Middle frontal gyrus (tissue), 1 donor: ENCODE measurements around the gene DNAJC5.
"Not testable (repeated sequence)": the region's sequence is repeated elsewhere in the genome, so short reads cannot be mapped to it uniquely, and the experiment has no call there.

Experiments
- DNase-seq: peaks from one replicate; pipeline ENCODE4 v3.0.0-alpha.2; 2015; ENCODE audit warnings: low spot score; ENCODE audit errors: extremely low spot score

Gene DNAJC5

GRCh38 chr20:63861365-63861934 is 33.5 kb upstream of the DNAJC5 start, which contains the start of gene ABHD16B:
TSS of gene ABHD16B (plus strand) at chr20:63861498. CDS start at chr20:63861541, 43 bp downstream.
- no peak for DNase-seq

GRCh38 chr20:63861981-63862901 is 32.7 kb upstream of the DNAJC5 start:
- no peak for DNase-seq

GRCh38 chr20:63863021-63863797 is 31.7 kb upstream of the DNAJC5 start:
- no peak for DNase-seq

- peak; percentile 67 for DNase-seq
These were observed 31.0 kb upstream of the DNAJC5 start for GRCh38 chr20:63863798-63864544.

- no peak for DNase-seq
These were observed 30.4 kb upstream of the DNAJC5 start for GRCh38 chr20:63864545-63864977.

GRCh38 chr20:63864978-63865640 is 29.8 kb upstream of the DNAJC5 start, which contains the start of gene TPD52L2:
TSS of gene TPD52L2 (plus strand) at chr20:63865270. CDS start at chr20:63865366, 96 bp downstream.
- peak; percentile 93 for DNase-seq

- DNase-seq = not testable (repeated sequence)
These were observed 27.9 kb upstream of the DNAJC5 start for GRCh38 chr20:63867042-63867441.

- no peak for DNase-seq
These were observed 26.7 kb upstream of the DNAJC5 start for GRCh38 chr20:63868264-63868663.

GRCh38 chr20:63873477-63873971 is 21.4 kb upstream of the DNAJC5 start:
- DNase-seq = no peak

- not testable (repeated sequence) for DNase-seq
These were observed 20.7 kb upstream of the DNAJC5 start for GRCh38 chr20:63874241-63874640.

GRCh38 chr20:63876489-63877036 is 18.4 kb upstream of the DNAJC5 start:
- no peak for DNase-seq

- DNase-seq = no peak
These were observed 17.0 kb upstream of the DNAJC5 start for GRCh38 chr20:63877755-63878470.

- DNase-seq = no peak
These were observed 15.8 kb upstream of the DNAJC5 start for GRCh38 chr20:63878899-63879663.

GRCh38 chr20:63880901-63881300 is 14.0 kb upstream of the DNAJC5 start:
- not testable (repeated sequence) for DNase-seq

GRCh38 chr20:63881451-63882226 is 13.3 kb upstream of the DNAJC5 start:
- no peak for DNase-seq

- DNase-seq = no peak
These were observed 12.4 kb upstream of the DNAJC5 start for GRCh38 chr20:63882257-63883200.

GRCh38 chr20:63883201-63883593 is 11.7 kb upstream of the DNAJC5 start:
- no peak for DNase-seq
